Upper lobe of left lung (tissue), 6 donors: Measurements from ENCODE around the gene ADGRG1. TPM values are rescaled to one million over a fixed set of nuclear protein-coding genes. Genes with fewer than 3 reads are reported as not detected.

ENCODE experiments used
- ATAC-seq, 2 donors: fragments of 200-7000 bp; cut with Tn5 transposase; one replicate each; pipeline ENCODE4 v1.9.1; 2022; ENCODE audit warnings: mild to moderate bottlenecking in 2 of 2, moderate library complexity in 2 of 2; ENCODE audit not compliant: low FRiP score in 2 of 2
- DNase-seq, 2 donors: peaks; one replicate each; pipeline ENCODE4 v3.0.0-alpha.2; 2019 to 2020
- H3K27ac ChIP-seq, 4 donors: fragments of 200-600 bp; sonication (generic); one replicate each; pipeline ENCODE4 v1.5.1; 2016 to 2019
- H3K27me3 ChIP-seq, 4 donors: fragments of 200-600 bp; sonication (generic); one replicate each; pipeline ENCODE4 v1.5.1; 2017 to 2019
- H3K36me3 ChIP-seq, 4 donors: fragments of 200-600 bp; sonication (generic); one replicate each; pipeline ENCODE4 v1.5.1; 2016 to 2019
- H3K4me1 ChIP-seq, 4 donors: fragments of 200-600 bp; sonication (generic); one replicate each; pipeline ENCODE4 v1.5.1; 2018 to 2019
- H3K4me3 ChIP-seq, 4 donors: fragments of 200-600 bp; sonication (generic); one replicate each; pipeline ENCODE4 v1.5.1; 2017 to 2019; ENCODE audit warnings: mild to moderate bottlenecking in 2 of 4, moderate library complexity in 1 of 4
- H3K9me3 ChIP-seq, 4 donors: fragments of 200-600 bp; sonication (generic); one replicate each; pipeline ENCODE4 v1.5.1; 2018 to 2019
- EP300 ChIP-seq, 4 donors: sonication (generic); formaldehyde crosslinking; IDR thresholded peaks; one replicate each; pipeline ENCODE4 v1.5.1; 2017; ENCODE audit warnings: antibody characterized with exemption in 4 of 4, control low read depth in 2 of 4
- POLR2A ChIP-seq, 4 donors: fragments of 450-650 bp; IDR thresholded peaks; one replicate each; pipeline ENCODE4 v1.5.1; 2016 to 2017; ENCODE audit warnings: antibody characterized with exemption in 4 of 4, mild to moderate bottlenecking in 2 of 4
- POLR2AphosphoS5 ChIP-seq, 2 donors: sonication (generic); formaldehyde crosslinking; IDR thresholded peaks; one replicate each; pipeline ENCODE4 v1.5.1; 2017; ENCODE audit warnings: antibody characterized with exemption in 2 of 2
- WGBS, 2 donors: methylation state at CpG; one replicate each; pipeline ENCODE4 v1.1.5; 2017 to 2018; 5-methylcytosine and 5-hydroxymethylcytosine counted together
- total RNA-seq, 6 donors: library from RNA; depleted of rRNA in 4 of 6; stranded (reverse); fragments of >200 nt in 4 of 6; gene quantifications; one replicate each; pipeline versions ENCODE4 v1.1.0 to v1.2.1, GENCODE V29; 2016 to 2021
- TF ChIP-seq, protein P1 (sequence below), 6 experiments: fragments of 450-650 bp in 4 of 6; fragments of 200-600 bp in 2 of 6; sonication (generic) in 2 of 6; IDR thresholded peaks; one replicate each; pipeline ENCODE4 v1.5.1; 2016 to 2019; ENCODE audit warnings: antibody characterized with exemption in 6 of 6
- donor health status: DM: no; HTN: no; CAD: no; lungs with moderate emphysema.
- donor health status: DM: no; HTN: yes; CAD: no; lungs with severe emphysema.

The ADGRG1 gene
- total RNA-seq, 6 donors from 2014 or later = 34.6 to 89.3 (median 40.4) TPM

DNA sequence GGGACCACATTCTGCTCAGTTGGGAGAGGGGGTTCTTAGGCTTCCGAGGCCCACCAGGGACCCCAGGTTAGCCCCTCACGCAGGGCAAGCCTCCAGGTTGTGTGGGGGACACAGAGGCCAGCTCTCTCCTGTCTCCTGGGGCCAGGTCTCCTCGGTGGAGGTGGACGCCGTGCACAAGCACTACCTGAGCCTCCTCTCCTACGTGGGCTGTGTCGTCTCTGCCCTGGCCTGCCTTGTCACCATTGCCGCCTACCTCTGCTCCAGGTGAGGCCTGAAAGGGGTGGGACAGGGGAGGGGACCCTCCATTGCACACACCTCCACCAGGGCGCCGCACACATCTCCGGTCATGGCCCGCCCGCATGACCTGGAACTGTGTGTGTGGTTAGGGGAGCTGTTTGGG, 28.8 kb downstream of the ADGRG1 start:
- Histone ChIP-seq H3K4me1 (no peaks in the 10 kb centered on the region), H3K27me3 (no peaks in the 10 kb centered on the region), H3K4me3 (no peak overlapping the region), H3K36me3 (peaks cover 0 to 89% (median 52%) of the 10 kb centered on the region in 4 donors), H3K9me3 (no peaks in the 10 kb centered on the region), H3K27ac (no peak overlapping the region)
- DNase-seq (peak in 1 of 2 donors; percentile 52), ATAC-seq (no peak)
- WGBS, 2 donors = 78 to 92% methylated on average over 5 to 13 of the region's 13 CpGs
- TF ChIP-seq POLR2A (IDR thresholded peaks at IDR 0.05) = no peak
- no peak for TF ChIP-seq EP300 (IDR thresholded peaks at IDR 0.05)
- TF ChIP-seq, protein P1, sequence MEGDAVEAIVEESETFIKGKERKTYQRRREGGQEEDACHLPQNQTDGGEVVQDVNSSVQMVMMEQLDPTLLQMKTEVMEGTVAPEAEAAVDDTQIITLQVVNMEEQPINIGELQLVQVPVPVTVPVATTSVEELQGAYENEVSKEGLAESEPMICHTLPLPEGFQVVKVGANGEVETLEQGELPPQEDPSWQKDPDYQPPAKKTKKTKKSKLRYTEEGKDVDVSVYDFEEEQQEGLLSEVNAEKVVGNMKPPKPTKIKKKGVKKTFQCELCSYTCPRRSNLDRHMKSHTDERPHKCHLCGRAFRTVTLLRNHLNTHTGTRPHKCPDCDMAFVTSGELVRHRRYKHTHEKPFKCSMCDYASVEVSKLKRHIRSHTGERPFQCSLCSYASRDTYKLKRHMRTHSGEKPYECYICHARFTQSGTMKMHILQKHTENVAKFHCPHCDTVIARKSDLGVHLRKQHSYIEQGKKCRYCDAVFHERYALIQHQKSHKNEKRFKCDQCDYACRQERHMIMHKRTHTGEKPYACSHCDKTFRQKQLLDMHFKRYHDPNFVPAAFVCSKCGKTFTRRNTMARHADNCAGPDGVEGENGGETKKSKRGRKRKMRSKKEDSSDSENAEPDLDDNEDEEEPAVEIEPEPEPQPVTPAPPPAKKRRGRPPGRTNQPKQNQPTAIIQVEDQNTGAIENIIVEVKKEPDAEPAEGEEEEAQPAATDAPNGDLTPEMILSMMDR (IDR thresholded peaks at IDR 0.05) = no peak
- TF ChIP-seq POLR2AphosphoS5 (IDR thresholded peaks at IDR 0.05) = no peak

DNA sequence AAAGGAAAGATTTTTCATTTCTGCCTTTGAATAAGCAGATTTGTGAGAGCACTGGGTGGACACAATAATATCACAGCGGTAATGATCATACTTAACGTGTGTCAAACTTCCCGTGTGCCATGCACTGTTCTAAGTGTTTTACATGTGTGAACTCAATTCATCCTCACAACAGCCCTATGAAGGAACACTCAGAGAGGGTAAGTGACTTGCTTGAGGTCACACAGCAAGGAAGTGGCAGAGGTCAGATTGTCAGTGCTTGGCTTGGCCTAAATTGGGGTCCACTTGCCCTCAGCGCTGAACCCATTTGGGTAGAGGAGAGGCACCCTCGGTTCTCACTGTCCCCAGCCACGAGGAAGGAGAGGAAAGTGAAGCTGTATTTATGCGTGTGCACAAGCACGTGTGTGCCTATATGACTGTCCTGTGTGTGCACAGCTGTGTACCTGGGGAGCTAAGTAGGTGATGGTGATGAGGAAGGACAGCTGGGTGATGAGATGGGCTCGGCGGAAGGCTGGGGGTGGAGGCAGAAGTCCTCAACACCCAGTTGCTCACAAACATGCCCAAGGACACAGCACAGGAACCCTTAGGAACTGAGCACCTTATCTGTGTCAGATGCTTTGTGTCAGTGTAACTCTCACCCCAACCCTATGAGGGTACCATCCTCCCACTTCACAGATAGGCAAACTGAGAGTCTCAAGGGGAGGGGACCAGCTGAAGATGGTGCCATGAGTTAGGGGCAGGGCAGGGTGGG, 29.9 kb downstream of the ADGRG1 start:
- H3K27ac ChIP-seq = no peak overlapping the region
- H3K9me3 ChIP-seq = no peaks in the 10 kb centered on the region
- ATAC-seq = no peak
- 81 to 92% methylated on average over 10 of the region's 10 CpGs for WGBS, 2 donors
- no peak for TF ChIP-seq POLR2AphosphoS5 (IDR thresholded peaks at IDR 0.05)
- TF ChIP-seq EP300 (IDR thresholded peaks at IDR 0.05) = no peak
- TF ChIP-seq, protein P1 (IDR thresholded peaks at IDR 0.05) = no peak
- no peak for TF ChIP-seq POLR2A (IDR thresholded peaks at IDR 0.05)
- DNase-seq = no peak
- peaks cover 0 to 91% (median 57%) of the 10 kb centered on the region in 4 donors for H3K36me3 ChIP-seq
- H3K4me1 ChIP-seq = no peaks in the 10 kb centered on the region
- no peaks in the 10 kb centered on the region for H3K27me3 ChIP-seq
- H3K4me3 ChIP-seq = no peak overlapping the region

DNA sequence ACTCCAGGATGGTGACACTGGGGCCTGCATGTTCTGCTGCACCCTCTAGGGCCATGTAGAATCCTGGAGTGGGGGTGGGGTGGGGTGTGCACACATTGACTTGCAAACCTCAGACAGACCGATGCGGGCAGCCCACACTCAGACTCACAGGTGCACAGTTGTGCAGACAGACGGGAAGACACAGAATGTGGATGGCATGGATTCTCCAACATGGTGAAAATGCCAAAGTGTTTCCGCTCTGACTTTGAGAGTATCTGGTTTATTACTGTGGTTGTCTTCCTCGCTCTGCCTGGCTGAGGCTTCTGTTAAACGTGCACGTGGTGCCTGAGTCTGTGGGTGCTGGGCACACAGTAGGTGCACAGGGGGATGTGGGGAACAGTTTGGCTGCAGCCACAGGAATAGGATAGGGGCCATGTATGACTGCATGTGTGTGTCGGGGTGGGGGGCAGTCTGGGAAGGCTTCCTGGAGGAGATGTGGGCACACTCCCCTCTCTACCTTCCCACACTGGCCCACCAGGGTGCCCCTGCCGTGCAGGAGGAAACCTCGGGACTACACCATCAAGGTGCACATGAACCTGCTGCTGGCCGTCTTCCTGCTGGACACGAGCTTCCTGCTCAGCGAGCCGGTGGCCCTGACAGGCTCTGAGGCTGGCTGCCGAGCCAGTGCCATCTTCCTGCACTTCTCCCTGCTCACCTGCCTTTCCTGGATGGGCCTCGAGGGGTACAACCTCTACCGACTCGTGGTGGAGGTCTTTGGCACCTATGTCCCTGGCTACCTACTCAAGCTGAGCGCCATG, 30.6 kb downstream of the ADGRG1 start:
- DNase-seq = peak in 1 of 2 donors; percentile 63
- Histone ChIP-seq H3K4me3 (no peak overlapping the region), H3K36me3 (peaks cover 0 to 93% (median 60%) of the 10 kb centered on the region in 4 donors), H3K4me1 (no peaks in the 10 kb centered on the region), H3K27me3 (no peaks in the 10 kb centered on the region), H3K9me3 (no peaks in the 10 kb centered on the region), H3K27ac (no peak overlapping the region)
- 84 to 90% methylated on average over 5 to 19 of the region's 19 CpGs for WGBS, 2 donors
- TF ChIP-seq, protein P1 (IDR thresholded peaks at IDR 0.05) = no peak
- TF ChIP-seq POLR2AphosphoS5 (IDR thresholded peaks at IDR 0.05) (no peak), EP300 (IDR thresholded peaks at IDR 0.05) (no peak), POLR2A (IDR thresholded peaks at IDR 0.05) (no peak)
- ATAC-seq = no peak

DNA sequence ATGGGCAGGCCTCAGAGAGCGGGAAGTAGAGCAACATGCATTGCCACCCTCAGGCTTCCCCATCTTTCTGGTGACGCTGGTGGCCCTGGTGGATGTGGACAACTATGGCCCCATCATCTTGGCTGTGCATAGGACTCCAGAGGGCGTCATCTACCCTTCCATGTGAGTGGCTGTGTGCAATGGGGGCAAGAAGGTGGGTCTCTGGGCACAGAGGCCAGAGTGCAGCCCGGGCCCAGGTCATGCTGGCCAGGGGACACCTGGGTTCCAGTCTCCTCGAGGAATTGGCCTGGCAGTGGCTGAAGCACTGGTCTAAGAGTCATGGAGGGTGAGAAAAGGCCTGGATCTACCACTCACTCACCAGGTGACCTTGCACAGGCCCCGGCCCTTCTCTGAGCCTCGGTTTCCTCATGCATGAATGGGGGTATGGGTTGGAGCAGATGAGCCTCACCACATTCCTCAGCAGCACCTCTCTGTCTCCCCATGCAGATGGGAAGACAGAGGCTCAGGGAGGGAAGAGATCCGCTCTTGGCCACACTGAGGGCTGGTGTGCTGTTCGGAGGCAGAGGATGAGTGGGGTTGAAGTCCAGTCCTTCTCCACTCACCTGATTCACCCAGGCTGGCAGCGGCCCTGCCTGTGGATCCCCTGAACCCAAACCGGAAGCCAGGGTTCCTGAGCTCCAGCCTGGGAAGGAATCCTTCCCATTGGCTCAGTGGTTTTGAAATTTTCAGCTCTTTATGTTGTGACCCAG, 32.5 kb downstream of the ADGRG1 start:
- WGBS, 2 donors = 87 to 98% methylated on average over 7 to 10 of the region's 11 CpGs
- Histone ChIP-seq H3K36me3 (peaks cover 0 to 87% (median 55%) of the 10 kb centered on the region in 4 donors), H3K27me3 (no peaks in the 10 kb centered on the region), H3K9me3 (no peaks in the 10 kb centered on the region), H3K4me1 (no peaks in the 10 kb centered on the region), H3K27ac (no peak overlapping the region), H3K4me3 (no peak overlapping the region)
- no peak for DNase-seq
- no peak for ATAC-seq
- TF ChIP-seq EP300 (IDR thresholded peaks at IDR 0.05) = no peak
- no peak for TF ChIP-seq POLR2A (IDR thresholded peaks at IDR 0.05)
- no peak for TF ChIP-seq POLR2AphosphoS5 (IDR thresholded peaks at IDR 0.05)
- TF ChIP-seq, protein P1 (IDR thresholded peaks at IDR 0.05) = no peak
